Stimulated activated CD8-positive, alpha-beta memory T cell treated with anti-CD3 and anti-CD28 coated beads, Interleukin-15, amount 100 ng/mL, for 4 hours (primary cell): ENCODE results near the gene BNIP5.
A peak's percentile ranks its signal among the peaks of the same experiment; 100 is the strongest.
"Not testable (repeated sequence)": the region's sequence is repeated elsewhere in the genome, so short reads cannot be mapped to it uniquely, and the experiment has no call there.

Experiments
- DNase-seq, 2 donors: peaks; one replicate each; pipeline ENCODE4 v3.0.0-alpha.2; 2020; ENCODE audit warnings: low read depth in 2 of 2

The BNIP5 gene

GRCh38 chr6:36364669-36365479, 28.2 kb upstream of the BNIP5 start:
- no peak for DNase-seq

GRCh38 chr6:36364061-36364635, 27.5 kb upstream of the BNIP5 start:
- DNase-seq, result not testable (repeated sequence)

- not testable (repeated sequence) for DNase-seq
These were observed 26.7 kb upstream of the BNIP5 start for GRCh38 chr6:36363371-36363752.

GRCh38 chr6:36362551-36363370, 26.1 kb upstream of the BNIP5 start:
- DNase-seq, result no peak

GRCh38 chr6:36361071-36361470, 24.4 kb upstream of the BNIP5 start:
- DNase-seq, result no peak

- peak; percentile 17 to 41 for DNase-seq
These were observed 23.8 kb upstream of the BNIP5 start for GRCh38 chr6:36360241-36361054.

GRCh38 chr6:36358226-36358915, 21.7 kb upstream of the BNIP5 start:
- no peak for DNase-seq

- no peak for DNase-seq
These were observed 21.2 kb upstream of the BNIP5 start for GRCh38 chr6:36357872-36358225.

- DNase-seq, result no peak
These were observed 19.1 kb upstream of the BNIP5 start for GRCh38 chr6:36355819-36356218.

- no peak for DNase-seq
These were observed 16.8 kb upstream of the BNIP5 start for GRCh38 chr6:36353411-36353915.

GRCh38 chr6:36352477-36353157, 15.9 kb upstream of the BNIP5 start:
- no peak for DNase-seq

- no peak for DNase-seq
These were observed 14.2 kb upstream of the BNIP5 start for GRCh38 chr6:36350681-36351571.

GRCh38 chr6:36350082-36350481, 13.4 kb upstream of the BNIP5 start:
- no peak for DNase-seq

GRCh38 chr6:36349240-36349639, 12.6 kb upstream of the BNIP5 start:
- no peak for DNase-seq

- DNase-seq, result no peak
These were observed 10.9 kb upstream of the BNIP5 start for GRCh38 chr6:36347621-36348020.

- DNase-seq, result no peak
These were observed 10.0 kb upstream of the BNIP5 start for GRCh38 chr6:36346486-36347273.

GRCh38 chr6:36345681-36346466, 9.2 kb upstream of the BNIP5 start:
- no peak for DNase-seq
